ENCODE data around the gene BRD3OS.

Gene BRD3OS

DNA sequence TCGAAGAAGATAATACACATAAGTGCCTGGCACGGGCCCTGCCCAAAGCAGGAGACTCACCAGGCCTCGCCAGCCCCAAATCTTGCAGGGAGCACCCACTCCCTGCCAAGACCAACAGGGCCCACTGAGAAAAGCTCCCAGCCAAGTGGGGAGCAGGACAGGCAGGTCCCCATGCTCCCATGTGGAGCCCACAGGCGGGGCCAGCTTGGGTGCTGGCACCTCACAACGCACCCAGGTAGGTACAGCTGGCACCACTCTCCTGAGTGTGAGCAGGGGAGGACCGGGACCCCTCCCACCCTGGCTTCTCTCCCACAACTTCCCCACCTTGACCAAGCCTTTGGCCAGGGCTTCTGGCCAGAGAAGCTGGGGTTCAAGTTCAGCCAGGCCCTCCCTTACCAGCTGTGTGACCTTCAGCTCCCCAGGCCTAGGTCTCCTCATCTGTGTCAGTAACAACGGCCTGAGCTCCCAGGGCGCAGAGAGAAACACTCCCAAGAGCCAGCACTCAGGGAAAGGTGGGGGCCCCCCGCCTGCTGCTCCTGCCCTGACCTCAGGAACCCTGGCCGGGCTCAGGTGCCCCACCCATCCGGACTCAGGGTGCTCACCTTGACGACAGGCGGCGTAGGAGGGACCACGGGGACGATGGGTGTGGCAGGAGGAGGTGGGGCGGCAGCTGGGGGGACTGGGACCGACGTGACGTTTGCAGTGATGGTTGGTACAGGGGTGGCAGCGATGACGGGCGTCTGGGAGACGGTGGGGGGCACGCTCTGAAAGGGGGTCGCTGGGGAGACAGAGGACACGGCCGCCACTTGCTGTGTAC, 24.7 kb downstream of the BRD3OS start:
- in situ Hi-C loops (cut with MboI; ENCODE audit: low sequenced_read_pairs) = no loop called here

DNA sequence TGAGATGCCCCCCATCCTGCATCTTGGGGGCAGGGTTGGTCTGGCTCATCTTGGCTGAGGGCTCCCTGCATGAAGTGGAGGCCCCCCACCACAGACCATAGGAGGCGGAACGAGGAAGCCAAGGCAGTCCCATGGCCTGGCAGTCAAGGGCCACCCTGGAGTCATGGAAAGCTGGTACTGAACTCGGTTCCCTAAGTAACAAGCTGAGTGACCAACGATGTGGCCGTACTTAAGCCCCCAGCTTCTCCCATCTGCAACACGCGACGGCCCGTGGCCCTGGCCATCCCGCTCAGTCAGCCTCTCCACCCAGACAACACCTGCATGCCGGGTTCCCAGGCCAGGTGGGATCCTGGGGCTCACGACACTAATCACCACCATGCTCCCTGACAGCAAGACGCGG, 25.4 kb downstream of the BRD3OS start:
- in situ Hi-C loops (cut with MboI; ENCODE audit: low sequenced_read_pairs) = no loop called here

DNA sequence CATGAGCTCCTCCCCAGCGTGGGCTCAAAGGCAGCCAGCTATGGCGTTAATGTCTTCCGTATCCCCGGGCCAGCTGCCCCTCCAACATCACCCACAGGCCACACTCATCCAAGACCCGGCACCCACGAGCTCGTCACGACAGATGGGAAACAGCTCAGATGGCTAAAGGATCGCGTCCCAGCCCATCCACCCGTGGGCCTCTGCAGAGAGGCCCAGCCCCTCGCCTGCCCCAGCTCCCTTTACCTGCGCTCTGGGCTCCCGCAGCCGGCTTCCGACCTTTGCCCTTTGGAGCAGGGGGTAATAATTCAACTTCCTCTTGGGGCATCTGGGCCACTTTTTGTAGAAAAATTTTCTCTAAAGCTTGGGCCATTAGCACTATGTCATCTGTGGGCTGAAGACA, 26.0 kb downstream of the BRD3OS start:
- in situ Hi-C loops (cut with MboI; ENCODE audit: low sequenced_read_pairs) = no loop called here

DNA sequence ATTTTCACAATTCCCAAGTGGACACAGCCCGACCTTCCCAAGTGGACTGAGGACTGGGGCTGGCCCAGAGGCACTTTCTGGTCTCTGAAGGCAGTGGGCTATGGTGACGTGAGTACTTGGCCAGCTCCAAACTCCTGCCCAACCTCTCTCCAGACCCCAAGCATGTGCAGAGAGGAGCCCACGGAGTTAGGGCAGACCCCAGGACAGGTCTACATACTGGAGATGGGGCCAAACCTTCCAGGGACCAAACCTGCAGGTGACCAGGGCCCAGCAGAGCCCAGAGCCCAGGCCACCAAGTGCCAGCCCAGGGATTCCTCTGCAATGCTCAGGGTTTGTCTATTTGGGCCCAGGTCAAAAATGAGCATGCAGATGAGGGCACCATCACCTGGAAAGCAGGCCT, 27.2 kb downstream of the BRD3OS start:
- in situ Hi-C loops (cut with MboI; ENCODE audit: low sequenced_read_pairs) = no loop called here

DNA sequence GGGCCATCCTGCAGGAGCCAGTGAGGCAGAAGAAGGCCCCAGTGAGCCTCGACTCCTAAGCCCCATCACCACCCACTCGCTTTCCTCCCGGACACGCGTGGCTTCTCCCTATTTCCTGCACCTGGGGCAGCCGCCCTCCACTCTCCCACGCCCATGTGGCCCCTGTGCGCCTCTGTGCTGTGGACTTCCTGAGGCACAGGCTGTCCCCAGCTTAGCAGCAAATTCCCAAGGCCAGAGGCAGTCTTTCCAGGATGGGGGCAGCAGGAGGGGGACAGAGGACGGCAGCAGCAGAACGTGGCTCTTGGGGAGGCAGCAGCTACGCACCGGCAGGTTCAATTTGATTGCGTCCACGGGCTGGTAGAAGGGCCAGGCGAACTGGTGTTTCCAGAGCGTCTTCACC, 27.7 kb downstream of the BRD3OS start:
- in situ Hi-C loops (cut with MboI; ENCODE audit: low sequenced_read_pairs) = no loop called here

DNA sequence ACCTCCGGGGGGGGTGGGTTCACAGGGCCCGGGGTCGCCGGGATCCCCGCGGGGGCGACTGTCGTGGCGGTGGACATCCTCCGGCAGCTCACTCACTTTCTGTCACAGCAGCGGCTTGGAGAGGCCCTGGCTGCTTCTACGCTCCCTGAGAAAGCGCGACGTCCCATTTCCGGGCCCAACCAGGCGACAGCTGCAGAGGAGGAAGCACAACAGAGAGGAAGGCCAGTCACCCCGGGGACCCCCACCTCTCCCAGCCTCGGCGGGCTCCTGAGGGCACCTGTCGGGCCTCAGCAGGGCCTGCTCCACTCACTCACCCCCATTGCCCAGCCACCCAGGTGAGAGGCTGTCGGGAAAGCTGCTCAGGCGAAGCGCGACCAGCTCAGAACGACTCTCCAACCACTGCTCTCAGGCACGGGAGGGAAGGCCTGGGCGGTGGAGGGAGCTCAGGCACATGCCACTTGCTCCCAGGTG, 28.2 kb downstream of the BRD3OS start:
- in situ Hi-C loops (cut with MboI; ENCODE audit: low sequenced_read_pairs) = no loop called here

DNA sequence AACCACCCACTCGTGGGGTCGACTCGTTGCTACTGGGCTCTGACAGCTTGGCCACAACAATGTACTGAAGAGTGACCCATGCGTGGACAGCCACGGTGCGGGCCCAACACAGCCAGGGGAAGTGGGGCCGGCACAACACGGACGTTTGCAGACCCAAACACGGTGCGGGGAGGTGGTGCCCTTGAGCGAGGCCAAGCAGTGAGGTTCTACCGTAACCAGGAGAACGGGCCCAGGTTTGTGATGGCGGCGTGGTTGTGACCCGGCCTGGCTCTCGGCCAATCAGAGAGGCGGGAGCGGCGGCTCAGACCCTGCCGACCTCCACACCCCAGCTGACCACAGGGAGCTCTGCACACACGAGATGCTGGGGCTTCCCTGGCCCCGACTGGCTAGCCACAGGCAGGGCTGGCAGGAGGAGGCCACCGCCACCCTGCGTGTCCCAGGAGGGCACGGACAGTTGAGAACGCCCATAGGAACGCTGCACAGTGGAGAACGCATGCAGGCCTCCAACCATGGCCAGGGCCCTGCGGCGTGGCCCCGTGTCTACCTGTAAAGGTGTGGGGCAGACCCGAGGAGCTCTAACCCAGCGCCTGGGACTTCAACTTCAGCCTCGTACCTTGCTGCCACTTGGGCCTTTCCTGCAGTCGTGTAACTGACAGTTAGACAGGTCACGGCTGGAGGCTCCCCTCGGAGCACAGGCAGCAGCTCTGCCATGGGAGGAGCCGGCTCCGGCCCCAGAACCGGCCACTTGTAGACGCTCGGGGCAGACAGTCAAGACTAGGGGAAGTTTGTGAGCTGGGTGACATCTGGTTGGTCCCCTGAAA, 28.9 kb downstream of the BRD3OS start:
- in situ Hi-C loops (cut with MboI; ENCODE audit: low sequenced_read_pairs) = no loop called here

DNA sequence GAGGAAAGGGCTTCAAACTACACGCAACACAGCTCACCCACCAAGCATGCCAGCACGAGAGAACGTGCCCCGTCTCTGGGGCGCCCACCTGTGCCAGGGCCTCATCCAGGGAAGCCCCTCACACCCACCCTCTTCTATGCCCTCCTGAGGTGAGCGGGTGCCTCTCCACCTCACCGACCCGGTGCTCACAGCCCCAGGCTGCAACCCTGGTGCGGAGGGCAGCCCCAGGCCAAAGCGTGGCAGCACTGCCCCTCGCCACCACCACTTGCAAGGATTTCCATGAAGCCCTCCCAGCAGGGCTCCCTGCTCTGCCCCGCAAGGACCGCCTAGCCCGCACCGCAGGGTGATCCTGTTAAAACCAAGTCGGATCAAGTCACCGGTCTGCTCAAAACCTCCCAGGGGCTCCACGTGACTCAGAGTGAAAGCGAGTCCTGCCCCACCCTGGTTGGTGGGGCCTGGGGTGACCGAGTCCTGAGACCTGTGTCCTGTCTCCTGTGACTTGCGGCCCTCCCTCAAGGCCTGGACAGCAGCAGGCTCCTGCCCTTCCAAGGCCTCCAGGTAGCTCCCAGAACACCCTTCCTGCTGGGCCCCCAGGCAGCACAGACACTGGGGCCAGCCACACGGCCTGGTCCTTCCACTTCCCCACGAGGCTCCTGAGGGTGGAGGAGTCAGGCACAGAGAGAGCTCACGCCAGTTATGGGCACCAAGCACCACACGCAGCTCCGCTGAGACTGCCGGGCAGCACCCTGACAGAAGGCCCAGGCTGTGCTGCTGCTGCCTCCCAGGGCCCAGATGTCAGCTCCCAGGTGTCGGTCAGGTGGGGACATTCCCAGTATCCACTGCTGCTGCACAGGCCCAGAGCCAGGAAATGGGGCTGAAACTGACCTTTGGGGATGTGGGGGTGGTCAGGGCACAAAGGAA, 29.9 kb downstream of the BRD3OS start:
- in situ Hi-C loops (cut with MboI; ENCODE audit: low sequenced_read_pairs) = no loop called here

DNA sequence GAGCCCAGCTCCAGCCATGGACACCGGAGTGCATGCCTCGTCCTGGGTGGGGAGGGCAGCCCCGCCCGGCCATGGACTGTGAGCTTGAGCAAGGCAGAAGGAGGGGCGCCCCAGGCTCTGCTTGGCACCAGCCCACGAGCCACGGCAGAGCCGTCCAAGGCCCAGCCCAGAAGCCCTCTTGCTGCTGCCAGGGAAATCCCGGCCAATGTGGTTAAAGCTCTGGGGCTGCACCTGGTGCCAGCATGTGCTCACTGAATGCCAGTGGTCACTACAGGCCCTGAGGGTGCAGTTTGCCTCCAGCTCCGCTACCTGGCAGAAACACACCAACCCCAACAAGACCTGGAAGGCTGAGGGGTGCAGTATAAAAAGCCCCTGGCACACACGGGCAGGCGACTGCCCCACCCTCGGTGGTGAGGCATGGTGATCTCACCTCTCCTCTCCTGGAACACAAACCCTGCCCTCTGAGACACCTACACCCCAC, 30.7 kb downstream of the BRD3OS start:
- in situ Hi-C loops (cut with MboI; ENCODE audit: low sequenced_read_pairs) = no loop called here

DNA sequence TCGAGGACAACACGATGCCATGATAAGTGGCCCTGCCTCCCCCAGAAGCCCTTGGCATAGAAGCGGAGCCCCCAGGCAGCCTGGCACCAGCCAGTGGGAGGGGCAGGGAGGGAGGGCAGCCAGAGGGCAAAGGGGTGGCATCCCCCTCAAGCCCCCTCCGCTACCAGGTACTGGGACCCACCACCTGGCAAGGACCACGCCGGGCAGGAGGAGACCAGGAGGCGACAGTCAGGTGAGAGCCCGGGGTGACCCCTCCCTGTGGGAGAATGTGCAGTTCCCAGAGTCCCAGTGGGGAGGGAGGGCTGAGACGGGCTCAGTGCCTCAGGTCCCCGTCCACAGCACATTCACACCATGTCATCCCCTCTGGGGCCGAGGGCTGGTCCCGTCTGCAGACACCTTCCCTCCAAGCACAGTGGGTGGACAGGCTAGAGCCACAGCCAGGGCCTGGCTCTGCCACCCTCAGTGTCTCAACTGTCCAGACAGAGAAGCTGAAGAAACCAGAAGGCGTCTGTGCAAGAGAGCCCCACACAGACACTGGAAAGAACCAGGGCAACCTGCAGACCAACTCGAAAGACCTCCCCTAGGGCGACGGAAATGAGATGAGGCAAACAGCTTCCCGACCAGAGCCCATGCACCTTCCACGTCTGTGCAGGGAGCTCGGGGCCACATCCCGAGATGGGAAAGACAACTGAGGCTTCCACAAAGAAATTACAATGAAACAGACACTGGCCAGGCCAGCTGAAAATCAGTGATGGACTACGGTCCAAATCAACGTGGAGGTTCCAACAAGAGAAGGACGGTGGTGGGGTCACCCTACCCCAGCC, 31.4 kb downstream of the BRD3OS start:
- in situ Hi-C loops (cut with MboI; ENCODE audit: low sequenced_read_pairs) = no loop called here

DNA sequence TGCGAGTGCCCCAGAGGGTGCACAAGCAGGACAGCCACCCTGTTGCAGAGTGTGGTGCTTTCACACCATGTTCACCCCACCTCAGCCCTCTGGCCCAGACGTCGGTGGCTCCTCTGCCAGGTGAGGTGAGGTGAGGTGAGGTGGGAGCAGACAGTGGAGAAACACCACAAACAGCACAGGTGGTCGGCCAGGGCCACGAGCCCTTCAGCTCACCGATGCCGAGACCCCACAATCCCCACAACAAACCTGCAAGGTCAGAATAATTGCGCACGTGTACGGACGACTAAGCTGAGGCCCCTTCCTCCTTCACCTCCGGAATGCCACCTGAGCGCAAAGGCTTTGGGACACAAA, 32.0 kb downstream of the BRD3OS start:
- in situ Hi-C loops (cut with MboI; ENCODE audit: low sequenced_read_pairs) = no loop called here

DNA sequence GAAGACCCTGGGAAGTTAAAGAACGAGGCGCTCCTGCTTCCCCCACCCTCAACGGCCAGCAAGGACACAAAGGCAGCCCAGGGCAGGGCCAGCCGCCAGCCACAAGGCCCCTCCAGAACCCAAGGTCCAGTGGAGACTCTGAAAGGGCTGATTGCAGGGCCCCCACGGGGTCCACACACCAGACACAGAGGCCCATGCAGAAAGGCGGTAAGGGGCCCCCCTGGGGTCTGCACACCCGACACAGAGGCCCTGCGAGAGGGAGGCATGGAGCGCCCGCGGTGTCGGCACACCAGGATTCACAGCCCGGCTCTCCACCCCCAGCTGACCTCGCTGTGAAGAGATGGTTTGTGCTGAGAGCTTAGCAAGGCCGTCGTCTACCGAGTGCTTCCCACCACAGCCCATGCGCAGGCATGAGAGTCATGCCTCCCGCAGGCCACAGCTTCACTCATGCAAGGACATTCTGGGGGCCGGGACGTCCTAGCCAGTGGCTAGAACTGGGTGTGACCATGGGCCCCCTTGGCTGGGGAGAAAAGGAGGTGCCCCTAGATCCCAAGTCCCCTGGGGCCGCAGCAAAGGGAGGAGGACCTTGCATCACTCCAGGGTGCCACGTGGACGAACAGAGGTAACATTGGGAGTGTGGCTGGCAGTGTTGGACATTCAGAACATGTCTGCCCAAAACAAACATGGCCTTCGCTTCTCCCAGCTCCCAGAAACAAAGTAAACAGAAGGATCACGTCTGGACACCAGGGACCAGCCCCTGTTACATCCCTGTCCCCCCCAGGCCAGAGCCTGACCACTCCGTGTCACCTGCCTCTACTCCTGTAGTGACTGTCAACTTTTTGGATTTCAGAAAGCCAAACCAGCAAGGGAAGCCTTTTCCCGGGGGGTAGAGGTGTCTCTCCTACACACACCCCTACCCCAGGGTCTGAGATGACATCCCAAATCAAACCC, 32.7 kb downstream of the BRD3OS start:
- in situ Hi-C loops (cut with MboI; ENCODE audit: low sequenced_read_pairs) = no loop called here

DNA sequence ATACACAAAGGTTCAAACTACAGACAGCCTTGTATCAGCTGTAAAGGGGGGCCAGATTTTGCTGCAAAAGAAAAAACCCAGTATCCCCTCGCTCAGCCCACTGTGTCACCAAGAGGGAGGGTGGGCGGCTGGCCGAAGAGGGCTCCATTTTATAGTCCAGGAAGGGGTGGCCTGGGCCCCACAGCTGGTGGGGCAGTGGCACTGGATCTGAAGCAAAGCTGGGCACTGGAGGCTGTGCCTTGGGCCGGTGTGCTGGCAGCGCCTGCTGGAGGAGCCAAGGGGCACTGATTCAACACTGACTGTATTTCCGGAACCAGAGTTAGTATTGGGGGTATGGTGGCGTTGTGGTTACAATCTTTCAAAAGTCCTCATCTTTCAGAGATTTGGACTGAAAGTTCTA, 33.4 kb downstream of the BRD3OS start:
- in situ Hi-C loops (cut with MboI; ENCODE audit: low sequenced_read_pairs) = no loop called here

DNA sequence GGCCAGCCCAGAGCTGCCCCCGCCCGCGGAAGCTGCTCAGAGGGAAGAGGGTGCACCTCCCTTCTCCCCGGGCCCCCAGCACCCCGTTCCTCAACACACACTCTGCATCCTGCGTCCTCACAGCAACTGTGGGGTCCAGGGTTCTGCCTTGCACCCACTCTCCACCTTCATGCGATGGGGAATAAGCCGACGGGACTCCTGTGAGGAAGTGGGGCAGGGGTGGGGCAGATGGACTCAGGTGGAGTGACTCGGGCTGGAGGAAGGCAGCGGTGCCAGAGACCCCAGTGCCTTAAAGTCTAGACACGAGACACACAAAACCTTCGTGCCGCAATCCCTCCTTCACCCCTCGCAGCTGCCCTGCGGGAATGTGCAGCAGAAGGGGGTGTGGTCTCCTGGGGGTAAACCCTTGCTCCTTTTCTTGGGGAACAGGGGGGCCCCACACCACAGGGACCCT, 33.9 kb downstream of the BRD3OS start:
- in situ Hi-C loops (cut with MboI; ENCODE audit: low sequenced_read_pairs) = no loop called here

DNA sequence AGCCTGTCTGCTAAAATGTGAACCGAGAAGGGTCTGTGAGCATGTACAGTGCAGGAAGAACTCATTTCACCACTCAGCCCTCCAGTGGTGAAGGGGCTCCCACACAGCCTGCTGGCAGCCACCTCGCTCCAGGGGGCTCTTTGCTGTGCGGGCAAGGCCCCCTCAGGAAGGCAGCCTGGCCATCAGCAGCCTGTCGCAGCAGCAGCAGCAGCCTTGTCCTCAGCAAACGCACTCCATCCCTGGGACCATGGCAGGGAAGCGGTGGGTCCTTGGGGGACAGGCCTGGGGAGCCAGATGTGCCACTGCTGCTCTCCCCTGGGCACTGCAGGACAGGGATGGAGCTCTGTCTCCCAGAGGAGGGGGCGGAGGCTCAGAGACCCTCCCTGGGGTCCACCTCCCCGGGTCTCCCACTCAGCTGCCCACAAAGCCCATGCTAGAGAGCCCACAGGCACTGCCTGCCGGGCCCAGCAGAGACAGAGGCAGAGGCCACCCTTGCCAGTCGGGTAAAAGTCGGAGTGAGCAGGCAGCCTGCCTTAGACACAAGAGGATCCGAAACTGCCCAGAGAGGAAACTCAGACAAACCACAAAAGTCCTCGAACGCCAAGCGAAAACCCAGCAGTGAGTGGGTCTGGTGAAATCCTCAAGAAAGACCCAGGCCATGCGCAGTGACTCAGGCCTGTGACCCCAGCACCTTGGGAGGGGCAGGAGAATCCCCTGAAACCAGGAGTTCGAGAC, 34.5 kb downstream of the BRD3OS start:
- in situ Hi-C loops (cut with MboI; ENCODE audit: low sequenced_read_pairs) = no loop called here

DNA sequence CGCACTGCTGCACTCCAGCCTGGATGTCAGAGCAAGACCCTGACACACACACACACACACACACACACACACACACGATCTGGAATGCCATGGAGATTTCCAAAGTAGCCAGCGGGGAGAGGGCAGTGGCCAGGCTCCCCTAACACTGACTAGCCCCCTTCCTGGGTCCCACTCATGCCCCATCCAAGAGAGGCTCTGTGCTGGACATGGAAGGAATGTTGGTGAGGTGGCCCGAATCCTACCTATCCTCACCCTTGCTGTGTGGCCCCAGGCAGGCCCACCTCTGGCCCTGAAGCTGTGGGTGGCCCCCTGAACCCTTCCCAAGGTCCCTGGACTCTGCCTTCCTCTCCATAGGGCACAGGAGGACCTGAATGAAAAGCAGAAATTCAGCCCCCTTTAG, 35.3 kb downstream of the BRD3OS start:
- in situ Hi-C loops (cut with MboI; ENCODE audit: low sequenced_read_pairs) = no loop called here

DNA sequence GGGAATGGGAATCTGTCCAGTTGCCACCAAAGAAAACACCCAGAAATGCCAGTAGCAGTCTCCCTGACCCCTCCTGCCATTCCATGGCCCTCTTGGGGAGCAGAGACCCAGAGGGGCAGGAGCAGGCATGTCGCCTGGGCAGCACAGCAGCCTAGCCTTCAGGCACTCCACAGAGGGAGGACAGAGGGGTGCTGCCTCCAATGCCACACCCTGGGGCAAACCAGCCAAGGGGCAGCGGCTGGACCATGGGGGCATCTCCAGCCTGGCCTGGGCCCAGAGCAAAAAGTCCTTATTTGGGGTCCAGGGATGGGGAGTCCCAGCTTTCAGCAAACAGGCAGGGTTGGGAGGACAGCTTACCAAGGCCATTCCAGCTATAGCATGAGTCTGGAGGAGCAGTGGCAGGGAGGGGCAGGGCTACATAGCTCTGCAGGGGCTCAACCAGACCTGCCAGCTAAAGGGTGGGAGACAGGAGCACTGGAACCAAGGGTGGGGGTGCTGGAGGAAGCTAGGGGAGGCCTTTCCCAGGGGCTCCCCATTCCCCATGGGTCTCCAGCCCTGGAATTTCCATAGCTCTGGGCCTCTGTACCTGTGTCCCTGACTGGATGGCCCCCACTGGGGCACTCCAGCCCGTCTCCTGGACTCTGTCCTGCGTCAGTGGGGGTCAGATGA, 35.9 kb downstream of the BRD3OS start:
- in situ Hi-C loops (cut with MboI; ENCODE audit: low sequenced_read_pairs) = no loop called here
